Ishikawa (cell line): ENCODE data around the gene APOBEC3F.

Source experiments
- EP300 ChIP-seq: IDR thresholded peaks from 2 replicates; pipeline ENCODE4 v1.6.1; 2012; ENCODE audit warnings: borderline replicate concordance
- FOXM1 ChIP-seq: IDR thresholded peaks from 2 replicates; pipeline ENCODE4 v1.6.1; 2012; ENCODE audit warnings: low read depth, borderline replicate concordance
- NFIC ChIP-seq: IDR thresholded peaks from 2 replicates; pipeline ENCODE4 v1.6.1; 2012
- RAD21 ChIP-seq: IDR thresholded peaks from 2 replicates; pipeline ENCODE4 v1.6.1; 2012; ENCODE audit warnings: low read depth
- TAF1 ChIP-seq: IDR thresholded peaks from 2 replicates; pipeline ENCODE4 v1.6.1; 2012; ENCODE audit warnings: low read depth, mild to moderate bottlenecking
- TCF12 ChIP-seq: IDR thresholded peaks from 2 replicates; pipeline ENCODE4 v1.6.1; 2012; ENCODE audit warnings: low read depth
- TEAD4 ChIP-seq: IDR thresholded peaks from 2 replicates; pipeline ENCODE4 v1.6.1; 2012
- YY1 ChIP-seq: IDR thresholded peaks from 2 replicates; pipeline ENCODE4 v1.6.1; 2012; ENCODE audit warnings: low read depth
- ZBTB7A ChIP-seq: IDR thresholded peaks from 2 replicates; pipeline ENCODE4 v1.6.1; 2012; ENCODE audit warnings: low read depth
- TF ChIP-seq, protein P1 (sequence below): IDR thresholded peaks from 2 replicates; pipeline ENCODE4 v1.6.1; 2012

DNA sequence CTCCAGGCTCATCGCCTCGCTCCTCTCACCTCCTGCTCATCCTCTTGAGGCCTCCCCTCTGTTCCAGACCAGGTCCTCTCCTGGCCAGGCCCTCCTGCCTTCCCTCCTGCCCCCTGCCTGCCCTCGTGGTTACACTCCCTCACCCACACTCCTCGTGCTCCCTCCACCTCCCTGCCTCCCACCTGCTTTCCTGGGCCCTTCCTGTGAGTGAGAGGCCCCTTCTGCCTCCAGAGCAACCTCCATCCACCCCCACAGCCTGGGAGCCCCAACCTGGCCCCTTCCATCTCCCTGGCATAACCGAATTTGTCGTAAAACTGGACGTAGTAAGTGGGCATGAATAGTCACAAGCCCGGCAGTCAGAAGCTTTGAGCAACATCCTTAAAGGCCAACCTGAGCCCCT is 40.9 kb downstream of the APOBEC3F start:
- TF ChIP-seq RAD21 (no peak), NFIC (no peak), TAF1 (no peak), TCF12 (no peak), EP300 (no peak), TEAD4 (no peak), FOXM1 (no peak), ZBTB7A (no peak), YY1 (no peak)
- TF ChIP-seq, protein P1, sequence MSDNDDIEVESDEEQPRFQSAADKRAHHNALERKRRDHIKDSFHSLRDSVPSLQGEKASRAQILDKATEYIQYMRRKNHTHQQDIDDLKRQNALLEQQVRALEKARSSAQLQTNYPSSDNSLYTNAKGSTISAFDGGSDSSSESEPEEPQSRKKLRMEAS: no peak
